Measurements from ENCODE around the gene PVALB. TPM values are rescaled to one million over a fixed set of nuclear protein-coding genes. Genes with fewer than 3 reads are reported as not detected.

The PVALB gene
- polyA plus RNA-seq, 2 of the 4 experiments (the other 2 are of a cell fraction): not detected

DNA sequence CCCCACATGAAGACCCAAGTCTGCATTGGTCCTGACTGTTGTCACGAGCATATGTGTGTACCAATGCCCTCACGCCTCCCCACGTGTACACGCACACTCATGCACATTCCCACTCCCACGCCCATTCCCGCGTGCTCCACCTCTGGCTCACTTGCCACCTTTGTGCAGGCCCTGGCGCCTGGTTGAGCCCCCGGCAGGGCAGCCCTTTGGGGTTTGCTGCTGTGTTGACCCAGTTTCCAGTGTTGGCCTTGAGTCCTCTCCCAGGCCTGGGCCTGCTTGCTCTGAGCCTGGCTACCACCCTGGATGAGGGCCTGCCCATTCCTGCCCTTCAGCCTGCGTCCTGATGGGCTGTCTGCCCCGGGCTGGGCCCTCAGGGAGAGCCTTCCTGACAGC, 18.2 kb downstream of the PVALB start (continued):
- TF ChIP-seq CHD4 (IDR thresholded peaks at IDR 0.05; ENCODE audit: borderline replicate concordance) (no peak), KDM5A (IDR thresholded peaks at IDR 0.05) (no peak), RCOR1 (IDR thresholded peaks at IDR 0.05; ENCODE audit: low read depth, low read length) (no peak), JUN (IDR thresholded peaks at IDR 0.05) (no peak), EP300 (IDR thresholded peaks at IDR 0.05) (no peak)
- TF ChIP-seq, protein P1, sequence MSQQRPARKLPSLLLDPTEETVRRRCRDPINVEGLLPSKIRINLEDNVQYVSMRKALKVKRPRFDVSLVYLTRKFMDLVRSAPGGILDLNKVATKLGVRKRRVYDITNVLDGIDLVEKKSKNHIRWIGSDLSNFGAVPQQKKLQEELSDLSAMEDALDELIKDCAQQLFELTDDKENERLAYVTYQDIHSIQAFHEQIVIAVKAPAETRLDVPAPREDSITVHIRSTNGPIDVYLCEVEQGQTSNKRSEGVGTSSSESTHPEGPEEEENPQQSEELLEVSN (IDR thresholded peaks at IDR 0.05; ENCODE audit: borderline replicate concordance, low read depth): no peak
- TF ChIP-seq, protein P2, sequence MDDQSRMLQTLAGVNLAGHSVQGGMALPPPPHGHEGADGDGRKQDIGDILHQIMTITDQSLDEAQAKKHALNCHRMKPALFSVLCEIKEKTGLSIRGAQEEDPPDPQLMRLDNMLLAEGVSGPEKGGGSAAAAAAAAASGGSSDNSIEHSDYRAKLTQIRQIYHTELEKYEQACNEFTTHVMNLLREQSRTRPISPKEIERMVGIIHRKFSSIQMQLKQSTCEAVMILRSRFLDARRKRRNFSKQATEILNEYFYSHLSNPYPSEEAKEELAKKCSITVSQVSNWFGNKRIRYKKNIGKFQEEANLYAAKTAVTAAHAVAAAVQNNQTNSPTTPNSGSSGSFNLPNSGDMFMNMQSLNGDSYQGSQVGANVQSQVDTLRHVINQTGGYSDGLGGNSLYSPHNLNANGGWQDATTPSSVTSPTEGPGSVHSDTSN (IDR thresholded peaks at IDR 0.05): no peak
- TF ChIP-seq, protein P3, sequence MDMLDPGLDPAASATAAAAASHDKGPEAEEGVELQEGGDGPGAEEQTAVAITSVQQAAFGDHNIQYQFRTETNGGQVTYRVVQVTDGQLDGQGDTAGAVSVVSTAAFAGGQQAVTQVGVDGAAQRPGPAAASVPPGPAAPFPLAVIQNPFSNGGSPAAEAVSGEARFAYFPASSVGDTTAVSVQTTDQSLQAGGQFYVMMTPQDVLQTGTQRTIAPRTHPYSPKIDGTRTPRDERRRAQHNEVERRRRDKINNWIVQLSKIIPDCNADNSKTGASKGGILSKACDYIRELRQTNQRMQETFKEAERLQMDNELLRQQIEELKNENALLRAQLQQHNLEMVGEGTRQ (IDR thresholded peaks at IDR 0.05): no peak

DNA sequence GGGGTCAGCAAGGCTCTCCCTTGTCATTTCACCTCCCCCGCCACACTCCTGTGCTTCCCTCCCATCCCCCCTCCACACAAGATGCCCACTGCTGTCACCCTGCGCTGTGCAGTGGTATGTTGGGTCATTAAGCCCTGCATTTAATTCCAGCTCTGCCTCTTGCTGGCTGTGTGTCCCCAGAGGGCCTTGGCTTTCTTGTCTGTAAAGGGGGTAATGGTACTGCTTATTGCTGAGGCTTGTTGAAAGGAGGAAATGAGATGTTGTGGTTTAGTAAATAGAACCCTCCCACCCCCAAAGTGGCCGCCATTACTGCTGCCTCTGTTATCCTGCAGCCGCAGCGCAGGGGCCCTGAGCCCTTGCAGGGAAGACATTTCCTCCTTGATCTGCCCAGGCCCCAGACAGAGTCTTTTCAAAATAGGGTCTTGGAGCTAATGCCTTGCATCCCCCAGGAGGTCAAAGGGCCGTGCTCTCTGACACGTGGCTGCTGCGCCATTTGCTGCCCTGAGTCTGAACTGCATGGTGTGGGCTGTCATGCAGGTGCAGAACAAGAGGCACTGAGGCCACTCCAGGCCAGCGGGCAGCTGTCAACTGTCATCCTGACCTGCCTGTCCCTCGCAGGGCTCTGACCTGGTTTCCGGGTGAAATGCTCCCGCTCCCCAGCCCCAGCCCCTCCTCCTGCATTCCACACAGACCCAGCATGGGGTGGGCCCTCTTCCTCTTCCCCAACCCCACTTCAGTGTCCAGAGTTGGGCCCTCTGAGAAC, 18.7 kb downstream of the PVALB start:
- ChIA-PET CTCF (interaction anchor here (0.6 kb wide), 1 partner anchor 743 kb away, joined by 5 read pairs; no protein-coding TSS in a partner anchor), POLR2A (no interaction called here)
- 84% methylated on average over 7 of the region's 12 CpGs for WGBS (ENCODE audit: missing lambda C conversion rate)
- FAIRE-seq (no peak), ATAC-seq (no peak), DNase-seq (ENCODE audit: low read depth in 1 of 2, low spot score in 1 of 2) (no peak)
- no peaks in the 10 kb centered on the region for H3K9me3 ChIP-seq
- H3K4me3 ChIP-seq: no peak overlapping the region
- no peaks in the 10 kb centered on the region for H3K4me1 ChIP-seq
- H3K4me2 ChIP-seq: no peak overlapping the region
- no peak overlapping the region for H3K27ac ChIP-seq
- no peak for TF ChIP-seq RFX5 (IDR thresholded peaks at IDR 0.05)
- TF ChIP-seq, protein P3 (IDR thresholded peaks at IDR 0.05): no peak
- TF ChIP-seq, protein P4, sequence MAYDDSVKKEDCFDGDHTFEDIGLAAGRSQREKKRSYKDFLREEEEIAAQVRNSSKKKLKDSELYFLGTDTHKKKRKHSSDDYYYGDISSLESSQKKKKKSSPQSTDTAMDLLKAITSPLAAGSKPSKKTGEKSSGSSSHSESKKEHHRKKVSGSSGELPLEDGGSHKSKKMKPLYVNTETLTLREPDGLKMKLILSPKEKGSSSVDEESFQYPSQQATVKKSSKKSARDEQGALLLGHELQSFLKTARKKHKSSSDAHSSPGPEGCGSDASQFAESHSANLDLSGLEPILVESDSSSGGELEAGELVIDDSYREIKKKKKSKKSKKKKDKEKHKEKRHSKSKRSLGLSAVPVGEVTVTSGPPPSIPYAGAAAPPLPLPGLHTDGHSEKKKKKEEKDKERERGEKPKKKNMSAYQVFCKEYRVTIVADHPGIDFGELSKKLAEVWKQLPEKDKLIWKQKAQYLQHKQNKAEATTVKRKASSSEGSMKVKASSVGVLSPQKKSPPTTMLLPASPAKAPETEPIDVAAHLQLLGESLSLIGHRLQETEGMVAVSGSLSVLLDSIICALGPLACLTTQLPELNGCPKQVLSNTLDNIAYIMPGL (CRISPR knock-in tag; IDR thresholded peaks at IDR 0.05; ENCODE audit: borderline replicate concordance): no peak

DNA sequence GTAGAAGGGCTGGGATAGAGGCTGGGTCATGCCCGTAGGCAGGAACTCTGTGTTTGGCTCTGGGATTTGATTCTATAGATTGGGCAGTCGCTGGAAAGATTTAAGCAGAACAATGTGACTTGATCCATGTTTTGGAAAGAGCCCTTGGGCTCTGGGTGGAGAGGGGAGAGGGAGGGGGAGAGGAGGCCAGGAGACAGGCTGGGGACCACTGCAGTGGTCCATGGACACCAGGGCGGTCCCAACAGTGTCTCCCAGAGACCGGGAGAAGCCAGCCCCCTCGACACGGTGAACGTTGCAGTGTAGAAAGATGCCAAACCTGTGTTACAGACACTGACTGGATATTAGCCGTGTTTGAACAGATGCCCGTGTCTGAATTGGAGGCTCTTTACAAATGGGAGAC, 19.5 kb downstream of the PVALB start:
- Histone ChIP-seq H3K4me2 (no peak overlapping the region), H3K4me1 (no peaks in the 10 kb centered on the region), H3K27ac (no peak overlapping the region), H3K9me3 (no peaks in the 10 kb centered on the region), H3K4me3 (no peak overlapping the region)
- FAIRE-seq: no peak
- ChIA-PET CTCF (interaction anchor here (0.6 kb wide), 1 partner anchor 744 kb away, joined by 5 read pairs; no protein-coding TSS in a partner anchor), POLR2A (no interaction called here)
- WGBS (ENCODE audit: missing lambda C conversion rate): 67% methylated on average over 9 of the region's 9 CpGs
- no peak for ATAC-seq
- no peak for DNase-seq (ENCODE audit: low read depth in 1 of 2, low spot score in 1 of 2)
- TF ChIP-seq FOSB (CRISPR knock-in tag; IDR thresholded peaks at IDR 0.05) (no peak), JUNB (IDR thresholded peaks at IDR 0.05) (no peak), KDM5A (IDR thresholded peaks at IDR 0.05) (no peak), GATA3 (IDR thresholded peaks at IDR 0.05; ENCODE audit: borderline replicate concordance) (no peak)
- TF ChIP-seq, protein P2 (IDR thresholded peaks at IDR 0.05): no peak

Data from A549 (cell line).